GM12878 (cell line): ENCODE measurements around the gene MYT1. TPM values are rescaled to one million over a fixed set of nuclear protein-coding genes. Genes with fewer than 3 reads are reported as not detected.

Experiments used
- ATAC-seq: fragments of 200-7000 bp; cut with Tn5 transposase; 3 replicates; pipeline ENCODE4 v1.9.1; 2020; ENCODE audit warnings: mild to moderate bottlenecking, moderate library complexity
- BruUV-seq: library from RNA; stranded (reverse); fragments of 400-500 nt; replicated peaks from 2 replicates; lab custom pipeline; 2021; lab: Mats Ljungman, UMichigan
- CTCF ChIA-PET: fragments of 300-600 bp; sonication (Branson Sonifier 250); formaldehyde crosslinking; extraction: SDS; loops from one replicate; lab custom pipeline; 2021; ENCODE audit warnings: inconsistent platforms; lab: Yijun Ruan, JAX
- POLR2A ChIA-PET: fragments of 350-600 bp; formaldehyde crosslinking; extraction: SDS; loops from one replicate; lab custom pipeline; 2021; ENCODE audit warnings: inconsistent platforms; lab: Charles Lee
- RAD21 ChIA-PET: fragments of 300-600 bp; sonication (Branson Sonifier 250); formaldehyde crosslinking; loops from one replicate; lab custom pipeline; 2023; ENCODE audit warnings: antibody characterized with exemption; ENCODE audit not compliant: unreplicated experiment; lab: Charles Lee
- SMC1A ChIA-PET: fragments of 300-600 bp; sonication (Branson Sonifier 250); formaldehyde crosslinking; loops from one replicate; lab custom pipeline; 2023; ENCODE audit not compliant: unreplicated experiment, uncharacterized antibody; lab: Charles Lee
- DNase-seq: peaks from one replicate; pipeline ENCODE4 v3.0.0-alpha.2; 2011; ENCODE audit warnings: low read depth, low spot score
- FAIRE-seq: peaks from 3 replicates; lab custom pipeline; 2011; peaks lifted over from hg19 to GRCh38; lab: Jason Lieb, UNC
- H2AFZ ChIP-seq: 2 replicates; pipeline ENCODE4 v1.6.0; 2011; ENCODE audit warnings: low read depth, low read length, control low read depth; ENCODE audit not compliant: control insufficient read depth
- H3K27ac ChIP-seq: 2 replicates; pipeline ENCODE4 v1.5.1; 2011; ENCODE audit warnings: control low read depth; ENCODE audit not compliant: control insufficient read depth, insufficient read depth
- H3K27me3 ChIP-seq, 2 experiments: replicated peaks in 1 of 2; 2 replicates each; pipeline versions ENCODE4 v1.6.0 to v1.6.1; 2011; ENCODE audit warnings: low read length in 1 of 2; ENCODE audit not compliant: control insufficient read depth in 2 of 2, insufficient read depth in 2 of 2
- H3K36me3 ChIP-seq, 2 experiments: 2 replicates each; pipeline ENCODE4 v1.5.1; 2011; ENCODE audit warnings: low read length in 1 of 2; ENCODE audit not compliant: control insufficient read depth in 2 of 2, insufficient read depth in 2 of 2
- H3K4me1 ChIP-seq: 2 replicates; pipeline ENCODE4 v1.6.1; 2011; ENCODE audit warnings: mild to moderate bottlenecking, low read length, moderate library complexity, mixed read lengths; ENCODE audit not compliant: control insufficient read depth, insufficient read depth
- H3K4me2 ChIP-seq: 2 replicates; pipeline ENCODE4 v1.6.0; 2011; ENCODE audit warnings: control low read depth; ENCODE audit not compliant: control insufficient read depth, insufficient read depth
- H3K4me3 ChIP-seq: fragments of 200-600 bp; sonication (generic); 2 replicates; pipeline ENCODE4 v1.5.1; 2016
- H3K79me2 ChIP-seq: 2 replicates; pipeline ENCODE4 v1.6.0; 2011; ENCODE audit warnings: low read length; ENCODE audit not compliant: control insufficient read depth, insufficient read depth
- H3K9ac ChIP-seq: 2 replicates; pipeline ENCODE4 v1.8.0; 2011; ENCODE audit warnings: low read length, control low read depth, mixed read lengths; ENCODE audit not compliant: control insufficient read depth, insufficient read depth
- H3K9me3 ChIP-seq: replicated peaks from 3 replicates; pipeline ENCODE4 v1.5.1; 2011; ENCODE audit warnings: mild to moderate bottlenecking, low read length; ENCODE audit not compliant: control insufficient read depth, insufficient read depth
- H4K20me1 ChIP-seq: 2 replicates; pipeline ENCODE4 v1.6.0; 2011; ENCODE audit not compliant: control insufficient read depth, insufficient read depth
- ATF3 ChIP-seq: IDR thresholded peaks from 2 replicates; pipeline ENCODE4 v1.6.1; 2011; ENCODE audit warnings: low read depth, mild to moderate bottlenecking, low read length, moderate library complexity, borderline replicate concordance; ENCODE audit errors: extremely low read depth
- ATF7 ChIP-seq: fragments of 450-650 bp; IDR thresholded peaks from 2 replicates; pipeline ENCODE4 v1.6.1; 2016; ENCODE audit warnings: low read depth, mild to moderate bottlenecking
- BACH1 ChIP-seq: fragments of 450-650 bp; IDR thresholded peaks from 2 replicates; pipeline ENCODE4 v1.6.1; 2017; ENCODE audit warnings: mild to moderate bottlenecking, borderline replicate concordance
- EED ChIP-seq: sonication (generic); IDR thresholded peaks from 2 replicates; pipeline ENCODE4 v1.6.1; 2016; ENCODE audit warnings: antibody characterized with exemption, low read depth
- FOXM1 ChIP-seq: IDR thresholded peaks from 2 replicates; pipeline ENCODE4 v1.6.1; 2012; ENCODE audit warnings: low read depth, mild to moderate bottlenecking, inconsistent platforms, low read length, moderate library complexity
- KAT2A ChIP-seq: conservative IDR thresholded peaks from 2 replicates; pipeline ENCODE4 v1.6.1; 2011; ENCODE audit warnings: low read depth, low read length; ENCODE audit not compliant: control insufficient read depth
- NFYB ChIP-seq: IDR thresholded peaks from 2 replicates; pipeline ENCODE4 v1.6.1; 2011; ENCODE audit warnings: low read depth, mild to moderate bottlenecking, low read length, improper control_type of control experiment, moderate library complexity; ENCODE audit not compliant: insufficient read depth
- NR2C2 ChIP-seq: IDR thresholded peaks from 2 replicates; pipeline ENCODE4 v1.6.1; 2011; ENCODE audit warnings: borderline replicate concordance, low read depth; ENCODE audit not compliant: control insufficient read depth, insufficient read length
- PAX8 ChIP-seq: fragments of 450-650 bp; IDR thresholded peaks from 2 replicates; pipeline ENCODE4 v1.6.1; 2017; ENCODE audit warnings: mild to moderate bottlenecking, moderate library complexity
- RBBP5 ChIP-seq: fragments of 200-600 bp; sonication (generic); conservative IDR thresholded peaks from 2 replicates; pipeline ENCODE4 v1.6.1; 2016
- SRF ChIP-seq, 2 experiments: IDR thresholded peaks; 2 replicates each; pipeline ENCODE4 v1.6.1; 2011; ENCODE audit warnings: low read depth in 2 of 2, low read length in 2 of 2, mild to moderate bottlenecking in 1 of 2, moderate library complexity in 1 of 2
- SUZ12 ChIP-seq: fragments of 200-600 bp; sonication (generic); IDR thresholded peaks from one replicate; pipeline ENCODE4 v1.6.1; 2018; ENCODE audit warnings: antibody characterized with exemption, mild to moderate bottlenecking; ENCODE audit not compliant: unreplicated experiment
- YBX1 ChIP-seq: fragments of 450-650 bp; IDR thresholded peaks from 2 replicates; pipeline ENCODE4 v1.6.1; 2016; ENCODE audit warnings: antibody characterized with exemption
- ZNF207 ChIP-seq: fragments of 450-650 bp; IDR thresholded peaks from 2 replicates; pipeline ENCODE4 v1.6.1; 2014; ENCODE audit warnings: antibody characterized with exemption, mild to moderate bottlenecking, borderline replicate concordance
- ZNF217 ChIP-seq: fragments of 450-650 bp; IDR thresholded peaks from 2 replicates; pipeline ENCODE4 v1.6.1; 2017; ENCODE audit warnings: antibody characterized with exemption, mild to moderate bottlenecking
- ZZZ3 ChIP-seq: IDR thresholded peaks from 2 replicates; pipeline ENCODE4 v1.6.1; 2011; ENCODE audit warnings: low read depth; ENCODE audit not compliant: control insufficient read depth, insufficient read length
- WGBS: methylation state at CpG from one replicate; pipeline ENCODE4 v1.1.6; 2016; ENCODE audit warnings: low lambda C conversion rate; ENCODE audit not compliant: insufficient replicate concordance, insufficient coverage; ENCODE audit errors: missing lambda C conversion rate; 5-methylcytosine and 5-hydroxymethylcytosine counted together
- in situ Hi-C: fragments of 300-500 bp; cut with MboI; formaldehyde crosslinking; loops from 9 replicates; pipeline ENCODE4 v1.14.3; 2018; ENCODE audit warnings: mixed read lengths
- intact Hi-C: fragments of 100-400 bp; cut with micrococcal nuclease; formaldehyde crosslinking; loops from one replicate; pipeline ENCODE4 v1.14.2; 2022; ENCODE audit not compliant: unreplicated experiment
- polyA plus RNA-seq, 11 experiments: library from polyadenylated mRNA; depleted of rRNA in 4 of 11; unstranded in 6 of 11; stranded (reverse) in 5 of 11; fragments of >200 nt; fragmentation: Nextera tagmentation in 4 of 11; fragmentation: Illumina TruSeq in 1 of 11; extraction: Ambion mirVana in 4 of 11; extraction: Trizol in 1 of 11; gene quantifications; 1 replicate in 1 of 11; 2 replicates in 10 of 11; pipeline versions ENCODE4 v1.2.1 to v1.2.3, GENCODE V29; 2011 to 2016; ENCODE audit warnings: inconsistent platforms in 2 of 11, missing spikeins in 2 of 11, low read depth in 1 of 11
- total RNA-seq, 4 experiments: library from RNA; depleted of rRNA in 3 of 4; stranded (reverse); fragments of >200 nt in 3 of 4; fragmentation: Illumina TruSeq in 1 of 4; extraction: Trizol in 1 of 4; gene quantifications; 2 replicates each; pipeline versions ENCODE4 v1.2.1 to v1.2.3, GENCODE V29; 2013 to 2021

MYT1 gene
- total and polyA plus RNA-seq, 10 of the 15 experiments (the other 5 are each of a cell fraction or from before 2014, with no cell fraction given), result 0.01 to 0.10 TPM; not detected in 8

- TF ChIP-seq ATF3, result no peak
- TF ChIP-seq RBBP5, result no peak
- TF ChIP-seq BACH1, result no peak
- TF ChIP-seq ZNF207, result no peak
Observed at GRCh38 chr20:64157878-64158277, 6.4 kb upstream of the MYT1 start (continued).

GRCh38 chr20:64158346-64159285, 5.6 kb upstream of the MYT1 start:
- no peak overlapping the region for H3K4me2 ChIP-seq
- DNase-seq, result no peak
- H3K27ac ChIP-seq, result no peak overlapping the region
- H2AFZ ChIP-seq, result no peak overlapping the region
- RAD21 ChIA-PET, result no interaction called here
- intact Hi-C loops, result no loop called here
- SMC1A ChIA-PET, result no interaction called here
- H3K36me3 ChIP-seq, result no peaks in the 10 kb centered on the region
- H3K27me3 ChIP-seq, result peaks cover 2 to 10% of the 10 kb centered on the region in 2 experiments
- no peak for FAIRE-seq
- TF ChIP-seq ZZZ3 (no peak), PAX8 (no peak), SRF (IDR thresholded peaks at IDR 0.05; ENCODE audit: low read depth in 2 of 2, low read length in 2 of 2) (no peak), NR2C2 (no peak), KAT2A (no peak), NFYB (no peak), EED (no peak), YBX1 (no peak), ZNF217 (no peak), ATF7 (no peak), SUZ12 (no peak), FOXM1 (no peak)
- no peak overlapping the region for H3K9ac ChIP-seq
- CTCF ChIA-PET, result no interaction called here
- WGBS, result 5% methylated on average over 7 of the region's 9 CpGs
- no peaks in the 10 kb centered on the region for H3K9me3 ChIP-seq
- H3K4me3 ChIP-seq, result no peak overlapping the region
- no peak for ATAC-seq
- in situ Hi-C loops, result no loop called here
- POLR2A ChIA-PET, result no interaction called here
- no peaks in the 10 kb centered on the region; the same call in 1 of the 2 replicates for H4K20me1 ChIP-seq
- H3K79me2 ChIP-seq, result no peaks in the 10 kb centered on the region
- H3K4me1 ChIP-seq, result no peaks in the 10 kb centered on the region
- no TSS peak for BruUV-seq
